ENCODE results near the gene CA12. TPM values are rescaled to one million over a fixed set of nuclear protein-coding genes. Genes with fewer than 3 reads are reported as not detected.
"Not testable (repeated sequence)": the region's sequence is repeated elsewhere in the genome, so short reads cannot be mapped to it uniquely, and the experiment has no call there.

CA12 gene
- total RNA-seq, 1 experiment from 2014 or later = 2.8 TPM

GRCh38 chr15:63421433-63421832, 39.8 kb upstream of the CA12 start (continued):
- no peak for TF ChIP-seq NFYB (CRISPR knock-in tag; conservative IDR thresholded peaks at IDR 0.05; ENCODE audit: low read depth)
- no peak for TF ChIP-seq FOXP1 (CRISPR knock-in tag; IDR thresholded peaks at IDR 0.05; ENCODE audit: borderline replicate concordance)
- TF ChIP-seq HMGA2 (CRISPR knock-in tag; IDR thresholded peaks at IDR 0.05) = no peak
- no peak for TF ChIP-seq GTF2I (CRISPR knock-in tag; conservative IDR thresholded peaks at IDR 0.05)
- TF ChIP-seq ATF1 (CRISPR knock-in tag; IDR thresholded peaks at IDR 0.05) = no peak
- no peak for TF ChIP-seq ZBTB21 (CRISPR knock-in tag; IDR thresholded peaks at IDR 0.05; ENCODE audit: borderline replicate concordance)
- TF ChIP-seq MXD4 (CRISPR knock-in tag; IDR thresholded peaks at IDR 0.05; ENCODE audit: borderline replicate concordance) = no peak
- no peak for TF ChIP-seq USF1 (CRISPR knock-in tag; IDR thresholded peaks at IDR 0.05)

- Mint-ChIP-seq H3K4me1 (no peaks in the 10 kb centered on the region), H3K4me3 (no peak overlapping the region), H3K27me3 (ENCODE audit: low read depth) (no peaks in the 10 kb centered on the region), H3K27ac (no peak overlapping the region), H3K9me3 (peaks cover 2% of the 10 kb centered on the region), H3K36me3 (no peaks in the 10 kb centered on the region)
- peak; percentile 56; the same call in 1 of the 2 replicates for ATAC-seq
- ChIA-PET POLR2A (no interaction called here), CTCF (no interaction called here)
- no peak for DNase-seq (ENCODE audit: low spot score)
- TF ChIP-seq NFE2L1 (CRISPR knock-in tag; IDR thresholded peaks at IDR 0.05) (0 out of 2 replicates have a peak, but pooled peaks have one; percentile 10), ZNF263 (CRISPR knock-in tag; IDR thresholded peaks at IDR 0.05; ENCODE audit: low read depth) (no peak)
Measured at GRCh38 chr15:63420333-63420747, 38.7 kb upstream of the CA12 start.

GRCh38 chr15:63418811-63419210, 37.2 kb upstream of the CA12 start:
- DNase-seq (ENCODE audit: low spot score) (no peak), ATAC-seq (no peak)
- H3K36me3 Mint-ChIP-seq = no peaks in the 10 kb centered on the region
- no peaks in the 10 kb centered on the region for H3K27me3 Mint-ChIP-seq (ENCODE audit: low read depth)
- peaks cover 5% of the 10 kb centered on the region for H3K9me3 Mint-ChIP-seq
- no peaks in the 10 kb centered on the region for H3K4me1 Mint-ChIP-seq
- TF ChIP-seq ZNF423 (CRISPR knock-in tag; IDR thresholded peaks at IDR 0.05) = no peak
- no peak overlapping the region for H3K27ac Mint-ChIP-seq
- POLR2A ChIA-PET = no interaction called here
- H3K4me3 Mint-ChIP-seq = no peak overlapping the region
- CTCF ChIA-PET = no interaction called here

GRCh38 chr15:63417721-63418120, 36.1 kb upstream of the CA12 start:
- Mint-ChIP-seq H3K27me3 (ENCODE audit: low read depth) (no peaks in the 10 kb centered on the region), H3K4me1 (no peaks in the 10 kb centered on the region), H3K27ac (no peak overlapping the region), H3K9me3 (peaks cover 5% of the 10 kb centered on the region), H3K4me3 (no peak overlapping the region), H3K36me3 (no peaks in the 10 kb centered on the region)
- TF ChIP-seq GRHL2 (CRISPR knock-in tag; IDR thresholded peaks at IDR 0.05; ENCODE audit: insufficient replicate concordance, severe bottlenecking) (no peak), FOXP1 (CRISPR knock-in tag; IDR thresholded peaks at IDR 0.05; ENCODE audit: borderline replicate concordance) (no peak), CDX4 (CRISPR knock-in tag; IDR thresholded peaks at IDR 0.05; ENCODE audit: borderline replicate concordance) (no peak)
- ATAC-seq = no peak
- ChIA-PET CTCF (no interaction called here), POLR2A (no interaction called here)
- DNase-seq (ENCODE audit: low spot score) = no peak

GRCh38 chr15:63417274-63417673, 35.6 kb upstream of the CA12 start:
- H3K4me3 Mint-ChIP-seq; H3K36me3 Mint-ChIP-seq; H3K27ac Mint-ChIP-seq; DNase-seq (ENCODE audit: low spot score); H3K4me1 Mint-ChIP-seq; ATAC-seq; H3K9me3 Mint-ChIP-seq; H3K27me3 Mint-ChIP-seq (ENCODE audit: low read depth): not testable (repeated sequence)
- POLR2A ChIA-PET = interaction anchor here (0.6 kb wide), 1 partner anchor 362 kb away, joined by 3 read pairs; no protein-coding TSS in a partner anchor
- TF ChIP-seq ZNF121 (CRISPR knock-in tag; IDR thresholded peaks at IDR 0.05) = peak; percentile 46; the same call in 1 of the 2 replicates
- CTCF ChIA-PET = interaction anchor here (0.6 to 0.7 kb wide), 2 partner anchors 43 to 1564 kb away, joined by 3 to 5 read pairs; no protein-coding TSS in a partner anchor
